AG09319 (cell line): Measurements from ENCODE around the gene CISTR.

Experiments
- DNase-seq: peaks from one replicate; pipeline ENCODE4 v3.0.0-alpha.2; 2010; ENCODE audit warnings: low read depth; ENCODE audit errors: extremely low read depth
- TF ChIP-seq, protein P1 (sequence below): IDR thresholded peaks from 2 replicates; pipeline ENCODE4 v1.5.1; 2011; ENCODE audit warnings: low read depth, mild to moderate bottlenecking, inconsistent platforms, low read length, moderate library complexity

CISTR gene

DNA sequence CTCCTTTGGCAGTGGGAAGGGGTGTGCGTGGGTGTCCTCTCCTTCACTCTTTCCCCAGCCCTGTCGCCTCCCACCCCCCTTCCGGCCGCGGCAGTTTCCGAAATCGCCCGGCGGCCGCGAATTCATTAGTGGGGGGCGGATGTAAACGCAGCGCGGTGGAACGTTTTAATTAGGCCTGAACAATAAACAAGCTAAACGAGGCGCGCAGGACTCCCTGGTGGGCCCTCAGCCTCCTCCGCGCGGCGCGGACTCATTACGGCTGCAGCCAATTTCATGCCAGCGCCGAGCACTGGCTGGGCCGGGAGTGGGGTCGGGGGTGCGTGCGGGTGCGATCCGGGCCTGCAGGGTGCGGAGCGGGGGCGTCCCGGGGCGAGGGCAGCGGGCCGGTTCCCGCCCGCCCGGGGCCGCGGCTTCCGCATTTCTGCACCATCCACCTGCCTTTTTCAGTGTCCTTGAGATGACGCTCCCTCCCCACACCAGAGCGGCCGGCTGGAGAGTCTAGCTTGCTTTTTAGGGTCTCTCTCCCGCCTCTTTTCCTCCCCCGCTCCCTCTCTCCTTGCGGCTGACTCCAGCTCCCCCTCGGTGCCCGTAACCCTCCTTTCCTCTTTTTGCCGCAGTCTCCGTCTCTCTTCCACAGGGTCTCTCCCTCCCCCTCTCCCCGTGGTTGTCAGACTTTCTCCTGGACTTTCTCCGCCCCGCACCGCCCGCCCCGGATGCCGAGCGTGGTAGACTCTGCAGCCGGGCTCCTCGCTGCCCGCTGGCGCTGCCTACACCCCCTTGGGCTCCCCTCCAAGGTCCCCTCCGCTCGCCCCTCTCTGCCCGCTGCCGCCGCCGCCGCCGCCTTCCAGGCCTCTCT is at the start of gene CISTR:
Gene CISTR (minus strand): TSS at position 644 of the 856 bp plus-strand sequence.
- DNase-seq: no peak
- TF ChIP-seq, protein P1, sequence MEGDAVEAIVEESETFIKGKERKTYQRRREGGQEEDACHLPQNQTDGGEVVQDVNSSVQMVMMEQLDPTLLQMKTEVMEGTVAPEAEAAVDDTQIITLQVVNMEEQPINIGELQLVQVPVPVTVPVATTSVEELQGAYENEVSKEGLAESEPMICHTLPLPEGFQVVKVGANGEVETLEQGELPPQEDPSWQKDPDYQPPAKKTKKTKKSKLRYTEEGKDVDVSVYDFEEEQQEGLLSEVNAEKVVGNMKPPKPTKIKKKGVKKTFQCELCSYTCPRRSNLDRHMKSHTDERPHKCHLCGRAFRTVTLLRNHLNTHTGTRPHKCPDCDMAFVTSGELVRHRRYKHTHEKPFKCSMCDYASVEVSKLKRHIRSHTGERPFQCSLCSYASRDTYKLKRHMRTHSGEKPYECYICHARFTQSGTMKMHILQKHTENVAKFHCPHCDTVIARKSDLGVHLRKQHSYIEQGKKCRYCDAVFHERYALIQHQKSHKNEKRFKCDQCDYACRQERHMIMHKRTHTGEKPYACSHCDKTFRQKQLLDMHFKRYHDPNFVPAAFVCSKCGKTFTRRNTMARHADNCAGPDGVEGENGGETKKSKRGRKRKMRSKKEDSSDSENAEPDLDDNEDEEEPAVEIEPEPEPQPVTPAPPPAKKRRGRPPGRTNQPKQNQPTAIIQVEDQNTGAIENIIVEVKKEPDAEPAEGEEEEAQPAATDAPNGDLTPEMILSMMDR: no peak

DNA sequence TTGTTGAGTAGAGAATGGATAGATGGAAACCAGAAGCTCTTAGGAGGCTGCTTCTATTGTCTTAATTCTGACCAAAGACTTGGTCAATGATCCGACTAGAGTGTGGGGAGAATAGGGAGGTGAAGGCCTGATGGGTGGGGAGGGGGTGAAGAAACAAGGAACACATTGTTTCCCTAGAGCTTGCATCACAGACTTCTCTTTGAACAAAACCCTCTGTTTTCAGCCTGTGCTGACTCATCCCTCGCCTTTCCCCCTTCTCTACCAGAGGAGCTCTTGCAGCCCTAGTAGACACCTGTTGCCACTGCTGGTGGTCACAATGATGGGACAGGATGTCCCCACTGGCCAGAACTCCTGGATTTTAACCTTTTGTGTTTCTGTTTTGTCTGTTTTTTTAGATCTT is 46.8 kb upstream of the CISTR start:
- TF ChIP-seq, protein P1: no peak
- no peak for DNase-seq

DNA sequence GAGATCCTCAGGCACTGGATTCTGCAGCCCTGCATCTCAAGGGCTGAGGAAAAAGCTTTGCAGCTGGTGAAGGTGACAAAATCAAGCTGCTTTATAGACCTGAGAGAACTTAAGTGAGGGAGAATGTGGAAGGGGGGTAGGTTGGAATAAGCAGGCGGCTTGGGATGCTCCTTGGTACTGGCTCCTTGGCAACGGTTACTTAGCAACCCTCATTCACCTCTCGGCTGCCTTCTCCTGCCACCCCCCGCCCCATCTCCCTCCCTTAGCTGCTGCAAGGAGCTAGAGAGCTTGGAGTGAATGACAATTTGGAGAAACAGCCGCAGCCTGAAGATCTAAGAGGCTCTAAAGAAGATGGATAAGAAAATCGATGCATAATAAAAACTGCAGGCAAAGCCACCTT is 44.1 kb upstream of the CISTR start:
- DNase-seq: no peak
- TF ChIP-seq, protein P1: no peak

DNA sequence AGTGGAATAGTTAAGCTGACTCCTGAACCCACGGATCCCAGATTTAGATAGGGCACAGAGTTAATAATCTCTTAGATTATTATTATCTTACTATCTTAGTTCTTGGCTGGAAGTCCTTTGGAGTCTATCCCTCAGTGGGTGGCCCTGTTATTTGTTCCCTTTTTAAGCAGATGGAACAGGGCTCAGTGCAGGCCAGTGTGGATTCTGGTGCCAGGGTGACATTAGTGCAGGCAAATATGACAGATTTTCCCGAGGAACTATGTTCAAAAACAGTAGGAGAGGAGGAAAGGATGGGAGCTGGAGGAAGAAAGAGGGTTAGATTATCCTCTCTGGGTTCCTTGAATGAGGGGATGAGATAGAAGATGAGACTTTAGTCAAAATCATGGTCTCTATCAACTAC is 41.4 kb upstream of the CISTR start:
- no peak for DNase-seq
- TF ChIP-seq, protein P1: no peak

DNA sequence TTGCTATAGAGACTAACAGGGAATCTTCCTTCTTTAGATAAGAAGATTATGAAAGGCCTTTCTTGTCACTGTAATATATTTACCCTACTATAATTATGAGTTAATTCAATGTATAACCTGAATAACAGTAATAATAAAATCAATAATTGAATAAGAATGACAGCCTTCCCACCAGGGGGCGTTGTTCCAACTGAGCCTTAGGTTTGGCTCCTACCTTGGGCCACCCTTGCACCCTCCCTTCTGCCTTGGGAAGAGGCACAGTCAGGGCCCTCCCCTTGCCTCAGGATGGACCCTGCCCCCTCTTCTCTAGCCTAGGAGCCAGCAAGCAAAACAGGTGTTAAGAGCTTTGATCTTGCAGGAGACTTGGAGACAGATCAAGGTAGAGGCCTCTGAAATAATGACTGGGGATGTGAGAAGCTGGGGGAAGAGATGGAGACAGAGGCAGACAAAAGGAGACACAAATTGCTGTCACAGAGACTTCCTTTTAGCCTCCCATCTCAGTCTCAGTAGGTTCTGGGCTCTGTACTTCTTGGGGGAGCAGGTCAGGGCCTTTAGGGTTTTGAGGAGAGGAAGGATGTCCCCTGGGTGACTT is 40.1 kb upstream of the CISTR start:
- DNase-seq: no peak
- TF ChIP-seq, protein P1: peak; percentile 25

DNA sequence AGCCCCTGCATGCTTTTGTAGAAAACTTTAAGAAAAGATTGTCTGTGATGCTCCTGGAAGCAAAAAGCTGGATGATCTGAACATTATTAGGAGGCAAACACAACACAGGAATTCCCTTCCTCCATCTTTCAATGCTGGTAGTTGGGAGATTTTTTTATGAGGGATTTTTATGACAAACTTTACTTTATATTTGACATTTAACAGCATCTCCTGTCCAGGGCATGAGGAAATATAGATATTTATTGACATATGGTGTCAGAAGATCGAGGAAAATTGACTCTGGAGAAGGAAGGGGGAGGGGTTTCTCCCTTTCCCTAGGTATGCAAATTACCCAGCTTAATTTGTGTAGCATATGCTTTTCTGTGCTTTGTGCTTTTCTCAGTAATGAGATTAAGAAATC is 37.8 kb upstream of the CISTR start:
- TF ChIP-seq, protein P1: no peak
- no peak for DNase-seq

DNA sequence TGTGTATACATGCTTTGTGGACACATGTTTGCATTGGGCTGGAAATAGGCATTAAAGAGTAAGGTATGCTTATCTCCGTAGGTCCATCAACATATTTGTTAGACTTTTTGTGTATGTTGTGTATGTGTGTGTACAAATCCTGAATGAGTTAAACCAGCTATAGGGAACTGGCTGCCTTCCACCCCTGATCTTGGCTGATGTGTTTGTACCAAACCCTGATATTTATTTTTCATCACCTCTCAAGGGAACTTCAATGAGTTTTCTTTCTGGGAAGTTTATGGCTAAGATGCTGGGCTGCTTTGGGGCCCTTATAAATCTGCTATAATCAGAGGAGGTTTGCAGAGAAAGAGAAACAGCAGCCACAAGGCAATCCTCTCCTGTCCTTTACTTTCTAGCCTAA is 37.1 kb upstream of the CISTR start:
- DNase-seq: no peak
- TF ChIP-seq, protein P1: no peak
